ENCODE results near the gene RNF31.
A peak's percentile ranks its signal among the peaks of the same experiment; 100 is the strongest.

Gene RNF31

GRCh38 chr14:24132976-24133375 is 14.3 kb upstream of the RNF31 start:
- Histone ChIP-seq H3K4me1 (ENCODE audit: insufficient read depth, low read length, poor library complexity, severe bottlenecking) (peaks cover 40% of the 10 kb centered on the region), H3K4me2 (ENCODE audit: low read depth, low read length, poor library complexity, severe bottlenecking) (no peak overlapping the region), H3K9me2 (replicated peaks; ENCODE audit: low read depth, low read length) (no peaks in the 10 kb centered on the region), H4K20me1 (ENCODE audit: insufficient read depth, low read length, poor library complexity, severe bottlenecking) (peaks cover 10% of the 10 kb centered on the region), H3K9me3 (ENCODE audit: insufficient read depth, low read depth, low read length) (no peaks in the 10 kb centered on the region), H3K9ac (ENCODE audit: low read depth, low read length, poor library complexity, severe bottlenecking) (no peak overlapping the region), H2AFZ (ENCODE audit: low read length) (no peak overlapping the region), H3K27me3 (ENCODE audit: insufficient read depth, low read length, poor library complexity, severe bottlenecking) (no peaks in the 10 kb centered on the region), H3K4me3 (ENCODE audit: low read length, poor library complexity, severe bottlenecking) (no peak overlapping the region), H3K79me2 (ENCODE audit: insufficient read depth, low read length) (peaks cover 20% of the 10 kb centered on the region), H3K36me3 (ENCODE audit: insufficient read depth, low read length) (peaks cover 4% of the 10 kb centered on the region; the same call in 1 of the 2 replicates), H3F3A (ENCODE audit: low read depth) (no peaks in the 10 kb centered on the region)
- TF ChIP-seq EZH2phosphoT487 (IDR thresholded peaks at IDR 0.05; ENCODE audit: borderline replicate concordance) = no peak
- TF ChIP-seq CTCF (conservative IDR thresholded peaks at IDR 0.05; ENCODE audit: low read length) = no peak

- H3K9ac ChIP-seq (ENCODE audit: low read depth, low read length, poor library complexity, severe bottlenecking) = no peak overlapping the region
- peaks cover 44% of the 10 kb centered on the region for H3K4me1 ChIP-seq (ENCODE audit: insufficient read depth, low read length, poor library complexity, severe bottlenecking)
- TF ChIP-seq CTCF (conservative IDR thresholded peaks at IDR 0.05; ENCODE audit: low read length) (no peak), EZH2phosphoT487 (IDR thresholded peaks at IDR 0.05; ENCODE audit: borderline replicate concordance) (no peak)
- no peaks in the 10 kb centered on the region for H3K9me3 ChIP-seq (ENCODE audit: insufficient read depth, low read depth, low read length)
- no peaks in the 10 kb centered on the region for H3K9me2 ChIP-seq (replicated peaks; ENCODE audit: low read depth, low read length)
- no peak overlapping the region for H3K4me3 ChIP-seq (ENCODE audit: low read length, poor library complexity, severe bottlenecking)
- no peak overlapping the region for H2AFZ ChIP-seq (ENCODE audit: low read length)
- no peak overlapping the region for H3K4me2 ChIP-seq (ENCODE audit: low read depth, low read length, poor library complexity, severe bottlenecking)
- peaks cover 11% of the 10 kb centered on the region; the same call in 1 of the 2 replicates for H3K36me3 ChIP-seq (ENCODE audit: insufficient read depth, low read length)
- peaks cover 28% of the 10 kb centered on the region for H3K79me2 ChIP-seq (ENCODE audit: insufficient read depth, low read length)
- no peaks in the 10 kb centered on the region for H3K27me3 ChIP-seq (ENCODE audit: insufficient read depth, low read length, poor library complexity, severe bottlenecking)
- no peaks in the 10 kb centered on the region for H3F3A ChIP-seq (ENCODE audit: low read depth)
- peaks cover 15% of the 10 kb centered on the region for H4K20me1 ChIP-seq (ENCODE audit: insufficient read depth, low read length, poor library complexity, severe bottlenecking)
Observed at GRCh38 chr14:24133735-24134134, 13.6 kb upstream of the RNF31 start.

- H4K20me1 ChIP-seq (ENCODE audit: insufficient read depth, low read length, poor library complexity, severe bottlenecking) = peaks cover 28% of the 10 kb centered on the region
- no peaks in the 10 kb centered on the region for H3K27me3 ChIP-seq (ENCODE audit: insufficient read depth, low read length, poor library complexity, severe bottlenecking)
- TF ChIP-seq EZH2phosphoT487 (IDR thresholded peaks at IDR 0.05; ENCODE audit: borderline replicate concordance) = no peak
- no peak for TF ChIP-seq CTCF (conservative IDR thresholded peaks at IDR 0.05; ENCODE audit: low read length)
- H3K4me2 ChIP-seq (ENCODE audit: low read depth, low read length, poor library complexity, severe bottlenecking) = peak overlapping the region; percentile 91
- peaks cover 19% of the 10 kb centered on the region for H3K36me3 ChIP-seq (ENCODE audit: insufficient read depth, low read length)
- H3K4me3 ChIP-seq (ENCODE audit: low read length, poor library complexity, severe bottlenecking) = peak overlapping the region; percentile 99
- H3K9me2 ChIP-seq (replicated peaks; ENCODE audit: low read depth, low read length) = no peaks in the 10 kb centered on the region
- no peaks in the 10 kb centered on the region for H3K9me3 ChIP-seq (ENCODE audit: insufficient read depth, low read depth, low read length)
- peak overlapping the region; percentile 96 for H3K9ac ChIP-seq (ENCODE audit: low read depth, low read length, poor library complexity, severe bottlenecking)
- peaks cover 45% of the 10 kb centered on the region for H3K79me2 ChIP-seq (ENCODE audit: insufficient read depth, low read length)
- peak overlapping the region; percentile 92 for H2AFZ ChIP-seq (ENCODE audit: low read length)
- H3K4me1 ChIP-seq (ENCODE audit: insufficient read depth, low read length, poor library complexity, severe bottlenecking) = peaks cover 53% of the 10 kb centered on the region
- no peaks in the 10 kb centered on the region for H3F3A ChIP-seq (ENCODE audit: low read depth)
Observed at GRCh38 chr14:24135584-24135833, 11.8 kb upstream of the RNF31 start.

Measured in Loucy (cell line).